HG02588 (cell line): Measurements from ENCODE around the gene FLT1.
A peak's percentile ranks its signal among the peaks of the same experiment; 100 is the strongest.

Source experiments
- ATAC-seq: cut with Tn5 transposase; IDR thresholded peaks from one replicate; pipeline ENCODE4 v1.9.1; 2021; ENCODE audit warnings: mild to moderate bottlenecking, moderate library complexity; ENCODE audit not compliant: unreplicated experiment

FLT1 gene

GRCh38 chr13:28458608-28459007 is 36.3 kb downstream of the FLT1 start:
- no peak for ATAC-seq

GRCh38 chr13:28458051-28458450 is 36.9 kb downstream of the FLT1 start:
- ATAC-seq: no peak

- no peak for ATAC-seq
These were observed 37.4 kb downstream of the FLT1 start for GRCh38 chr13:28457521-28457920.

- ATAC-seq: no peak
These were observed 39.2 kb downstream of the FLT1 start for GRCh38 chr13:28455580-28456194.

- no peak for ATAC-seq
These were observed 42.2 kb downstream of the FLT1 start for GRCh38 chr13:28452755-28453154.

DNA sequence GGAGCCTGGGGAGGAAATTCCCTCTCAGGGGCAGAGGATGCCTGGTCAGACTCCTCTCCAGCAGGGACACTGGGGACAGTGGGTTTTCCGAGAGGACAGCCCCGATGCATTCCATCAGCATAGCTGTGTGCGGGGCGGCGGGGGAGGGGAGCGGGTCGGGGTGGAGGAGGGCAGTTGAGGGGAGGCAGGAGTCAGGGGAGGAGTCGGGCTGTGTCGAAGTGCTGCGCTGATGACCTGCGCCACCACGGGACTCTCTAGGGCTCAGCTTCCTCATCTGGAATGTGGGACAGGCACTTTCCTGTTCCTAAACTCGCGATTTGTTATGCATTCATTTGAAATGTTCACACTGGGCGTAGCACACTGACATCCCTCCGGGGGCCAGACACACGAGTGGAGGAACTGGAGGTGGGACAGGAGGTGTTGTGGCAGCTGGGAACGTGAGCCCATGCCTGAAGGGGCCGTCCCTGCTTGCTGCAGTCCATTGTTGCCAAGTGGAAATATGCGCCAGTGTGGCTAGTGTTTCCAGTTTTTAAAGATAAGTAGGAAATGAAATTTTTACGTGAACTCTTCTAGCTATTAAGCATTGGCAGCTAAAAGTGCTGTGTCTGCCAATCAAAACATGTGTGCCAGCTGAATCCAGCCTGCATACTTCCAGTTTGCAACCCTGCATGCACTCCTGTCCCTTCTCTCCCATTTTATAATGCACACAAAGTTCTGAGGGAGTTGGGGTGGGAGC is 43.3 kb downstream of the FLT1 start:
- no peak for ATAC-seq

DNA sequence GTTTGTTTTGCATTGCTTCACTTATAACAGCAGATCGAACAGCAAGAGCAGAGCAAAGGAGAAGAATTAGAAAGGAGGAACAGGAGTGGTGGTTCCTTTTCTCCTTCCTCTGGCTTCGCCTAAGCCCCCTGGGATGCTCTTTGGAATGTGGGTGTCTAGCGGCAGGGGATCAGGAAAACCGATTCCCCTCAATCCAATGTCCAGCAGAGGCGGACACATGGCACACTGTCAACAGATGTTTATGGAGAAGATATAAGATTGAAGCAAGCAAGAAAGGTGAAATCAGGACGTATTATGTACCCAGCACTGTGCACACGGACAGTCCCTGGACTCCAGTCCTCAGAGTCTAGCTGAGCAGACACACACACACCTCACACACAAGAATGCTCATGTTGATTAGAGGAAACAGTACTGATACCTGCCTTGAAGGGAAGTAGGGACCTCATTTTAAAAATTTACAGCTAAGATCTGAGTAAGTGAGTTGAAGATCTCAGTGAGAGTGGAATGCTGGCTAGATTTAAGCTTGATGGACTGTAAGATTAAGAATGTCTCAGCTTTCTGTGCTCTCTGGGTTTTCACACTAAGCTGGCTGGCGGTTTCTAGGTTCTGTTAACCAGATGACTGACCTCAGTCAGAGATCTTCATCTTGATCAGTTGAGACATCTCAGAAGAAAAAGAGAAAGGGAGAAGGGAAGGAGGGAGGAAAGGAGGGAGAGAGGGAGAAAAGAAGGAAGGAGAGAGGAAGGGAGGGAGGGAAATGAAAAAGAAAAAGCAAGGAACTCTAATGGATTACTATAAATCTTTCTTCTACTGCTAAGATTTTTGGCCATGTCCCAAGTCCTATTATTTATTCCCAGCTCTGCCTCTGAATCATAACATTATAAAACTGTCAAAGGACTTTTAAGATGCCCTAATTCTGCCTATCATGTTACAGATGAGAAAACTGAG is 44.8 kb downstream of the FLT1 start:
- no peak for ATAC-seq

DNA sequence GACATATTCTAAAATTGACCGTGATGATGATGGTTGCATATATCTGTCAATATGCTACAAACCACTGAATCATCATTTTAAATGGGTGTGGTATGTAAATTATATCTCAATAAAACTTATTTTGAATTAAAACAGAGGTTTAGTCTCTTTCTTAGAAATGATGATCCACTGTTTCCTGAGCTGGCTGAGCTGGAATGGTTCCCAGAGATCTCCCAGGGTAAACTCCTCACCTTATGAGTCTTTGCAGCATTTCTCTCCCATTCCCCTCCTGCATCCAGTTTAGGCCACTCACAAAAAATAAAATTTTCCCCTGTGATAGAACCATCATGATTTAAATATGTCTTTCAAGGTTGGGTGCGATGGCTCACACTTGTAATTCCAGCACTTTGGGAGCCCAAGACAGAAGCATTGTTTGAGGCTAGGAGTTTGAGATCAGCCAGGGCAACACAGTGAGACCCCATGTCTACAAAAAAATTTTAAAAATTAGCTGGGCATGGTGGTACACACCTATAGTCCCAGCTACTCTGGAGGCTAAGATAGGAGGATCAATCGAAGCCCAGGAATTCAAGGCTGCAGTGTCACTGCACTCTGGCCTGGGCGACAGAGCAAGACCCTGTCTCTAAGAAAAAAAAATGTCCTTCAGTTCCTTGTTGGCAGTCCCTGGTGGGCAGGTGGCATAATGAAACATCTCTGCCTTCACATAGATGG is 46.1 kb downstream of the FLT1 start:
- no peak for ATAC-seq

DNA sequence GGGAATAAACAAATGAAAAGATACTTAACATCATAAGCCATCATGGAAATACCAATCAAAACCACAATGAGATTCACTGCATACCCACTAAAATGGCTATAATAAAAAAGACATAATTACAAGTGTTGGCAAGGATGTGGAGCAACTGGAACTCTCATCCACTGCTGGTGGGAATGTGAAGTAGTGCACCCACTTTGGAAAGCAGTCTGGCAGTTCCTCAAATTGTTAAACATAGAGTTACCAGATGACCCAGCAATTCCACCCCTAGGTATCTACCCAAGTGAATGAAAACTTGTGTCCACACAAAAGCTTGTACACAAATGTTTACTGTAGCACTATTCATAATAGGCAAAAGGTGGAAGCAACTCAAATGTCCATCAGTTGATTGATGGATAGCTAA is 46.9 kb downstream of the FLT1 start:
- ATAC-seq: no peak

- no peak for ATAC-seq
These were observed 47.7 kb downstream of the FLT1 start for GRCh38 chr13:28447206-28447605.

DNA sequence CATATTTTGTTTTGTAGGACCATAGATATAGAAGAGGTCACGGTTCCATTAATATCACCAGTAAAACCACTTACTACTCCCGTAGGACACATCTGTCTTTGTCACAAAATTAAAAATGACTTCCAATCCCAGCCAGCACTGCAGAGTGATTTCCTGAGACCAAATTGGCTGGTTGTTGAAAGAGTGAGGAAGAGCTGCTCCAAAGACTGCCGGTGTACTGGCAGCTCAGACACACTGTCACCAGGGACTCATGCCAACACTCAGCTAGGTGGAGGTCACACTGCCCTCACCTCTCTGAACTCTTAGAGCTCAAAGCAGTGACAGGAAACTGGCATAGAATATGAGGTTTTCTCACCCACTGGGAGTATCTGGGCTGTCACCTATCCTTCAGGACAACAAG is 52.1 kb downstream of the FLT1 start:
- ATAC-seq: no peak

DNA sequence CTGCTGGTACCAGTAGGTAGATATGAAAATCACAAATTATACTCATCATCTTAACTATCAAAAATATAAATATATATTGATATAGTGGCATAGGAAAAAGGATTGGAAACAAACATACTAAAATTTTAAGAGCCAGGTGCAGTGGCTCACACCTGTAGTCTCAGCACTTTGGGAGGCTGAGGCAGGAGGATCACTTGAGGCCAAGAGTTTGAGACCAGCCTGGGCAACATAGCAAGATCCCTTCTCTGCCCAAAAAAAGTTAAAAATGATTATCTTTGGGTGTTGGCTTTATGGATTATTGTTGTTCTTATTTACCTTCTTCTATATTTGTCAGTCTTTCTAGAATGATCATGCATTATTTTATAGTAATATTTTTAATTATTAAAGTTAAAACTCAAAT is 53.4 kb downstream of the FLT1 start:
- ATAC-seq: no peak

DNA sequence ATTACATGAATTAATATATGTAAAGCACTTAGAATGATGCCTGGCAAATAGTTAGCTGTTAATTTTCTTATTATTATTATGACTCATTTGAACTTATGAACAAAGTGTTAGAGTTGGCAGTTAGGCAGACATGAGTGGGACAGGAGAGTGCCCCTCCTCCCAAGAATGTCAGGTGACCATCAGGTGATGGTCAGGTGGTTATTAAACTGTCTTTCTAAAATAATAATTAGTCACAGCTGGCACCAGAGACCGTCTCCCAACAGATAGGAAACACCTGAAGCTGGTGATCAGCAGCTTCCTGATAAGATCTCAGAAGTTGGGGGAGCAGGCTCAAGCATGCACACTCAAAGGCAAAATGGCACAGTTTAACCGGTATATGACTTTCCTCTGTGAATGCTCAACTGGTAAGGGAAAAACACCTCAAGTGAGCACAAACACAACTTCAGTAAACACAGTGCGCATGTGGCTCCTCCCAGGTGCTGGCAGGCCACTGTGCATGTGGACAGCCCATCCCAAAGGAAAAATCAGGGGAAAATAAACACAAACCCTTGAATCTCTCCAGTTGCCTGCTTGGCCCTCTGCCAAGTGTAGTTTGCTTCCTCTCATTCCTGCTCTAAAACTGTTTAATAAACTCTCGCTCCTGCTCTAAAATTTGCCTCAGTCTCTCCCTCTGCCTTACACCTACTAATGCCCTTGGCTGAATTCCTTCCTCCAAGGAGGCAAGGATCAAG is 54.0 kb downstream of the FLT1 start:
- no peak for ATAC-seq

GRCh38 chr13:28438598-28439334 is 56.2 kb downstream of the FLT1 start:
- no peak for ATAC-seq

DNA sequence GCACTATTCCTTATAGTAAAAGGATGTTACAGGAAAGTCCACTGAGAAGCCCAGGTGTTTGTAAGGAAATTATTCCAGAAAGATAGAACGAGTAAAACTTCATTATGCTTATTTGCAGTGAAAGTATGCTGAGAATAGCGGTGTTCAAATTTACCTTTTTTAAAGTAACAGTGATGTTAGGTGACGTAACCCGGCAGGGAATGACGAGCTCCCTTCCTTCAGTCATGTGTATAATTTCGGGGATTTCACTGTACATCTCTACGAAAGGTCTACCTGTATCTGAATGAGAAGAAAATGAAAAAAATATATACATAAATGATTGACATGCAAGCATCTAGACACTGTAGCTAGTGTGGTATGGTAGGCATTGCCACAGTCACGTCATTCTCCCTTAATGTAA is 56.9 kb downstream of the FLT1 start:
- ATAC-seq: no peak

DNA sequence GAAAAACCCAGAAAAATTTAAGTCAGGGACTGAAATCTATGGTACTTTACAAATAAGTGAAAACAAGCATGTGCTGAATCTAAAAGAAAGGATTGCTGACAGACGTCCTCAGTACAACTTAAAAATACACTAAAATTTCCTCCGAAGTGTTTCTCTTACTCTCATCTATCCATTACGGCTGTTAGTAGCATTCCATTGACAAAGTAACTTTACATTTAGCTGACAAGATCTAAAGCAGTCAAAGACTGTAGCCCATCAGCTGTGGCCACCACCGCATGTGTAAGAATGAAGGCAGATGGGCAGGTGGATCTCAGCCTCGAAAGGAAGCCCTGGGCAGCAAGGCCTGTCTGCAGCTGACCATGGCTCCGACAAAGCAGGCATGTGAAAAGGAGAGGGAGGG is 59.0 kb downstream of the FLT1 start:
- ATAC-seq: no peak

DNA sequence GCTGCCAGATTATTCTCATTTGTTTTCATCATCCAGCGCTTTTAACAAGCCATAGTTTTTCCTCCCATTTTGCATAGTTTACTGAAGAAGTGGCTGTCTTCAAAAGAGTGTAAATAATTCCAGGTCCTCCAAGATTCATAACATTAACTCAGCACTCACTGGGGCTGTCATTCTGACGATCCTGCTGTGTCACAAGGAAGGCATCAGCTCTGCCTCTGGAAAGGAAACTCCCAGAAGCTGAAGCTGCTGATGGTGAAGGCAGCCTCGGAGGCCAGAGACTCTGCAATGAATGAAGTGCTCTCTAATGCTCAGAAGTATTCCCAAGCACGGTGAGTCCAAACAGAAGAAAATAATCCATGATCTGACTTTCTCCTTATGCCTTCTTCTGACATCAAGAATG is 60.0 kb downstream of the FLT1 start:
- no peak for ATAC-seq

GRCh38 chr13:28432816-28433560 is 61.9 kb downstream of the FLT1 start:
- no peak for ATAC-seq

DNA sequence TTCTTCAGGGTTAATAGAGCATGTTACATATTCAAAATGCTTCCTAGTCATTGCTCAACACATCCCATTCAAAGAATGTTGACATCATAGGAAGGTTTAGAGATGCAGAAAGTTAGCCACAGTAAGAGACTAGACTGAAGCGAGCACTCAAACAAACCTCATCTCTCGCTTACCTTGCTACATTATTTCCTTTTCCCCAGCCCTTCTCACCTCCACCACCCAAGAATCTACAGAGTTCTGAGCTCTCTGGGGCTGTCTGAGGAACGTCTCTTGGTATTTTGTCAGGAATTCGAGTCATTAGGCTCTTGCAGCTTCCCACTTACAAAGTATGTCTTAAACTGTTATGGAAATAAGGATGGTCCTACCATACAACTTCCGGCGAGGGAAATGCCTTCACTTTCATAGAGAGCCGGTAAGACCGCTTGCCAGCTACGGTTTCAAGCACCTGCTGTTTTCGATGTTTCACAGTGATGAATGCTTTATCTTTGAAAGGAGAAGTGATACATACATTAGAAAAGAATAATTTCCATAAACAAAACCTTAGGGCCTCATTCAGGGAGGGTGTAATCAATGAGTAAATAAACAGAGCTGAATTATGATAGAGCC is 65.1 kb downstream of the FLT1 start:
- ATAC-seq: peak; percentile 96
